ENCODE results near the gene SP3. TPM values are rescaled to one million over a fixed set of nuclear protein-coding genes. Genes with fewer than 3 reads are reported as not detected.

SP3 gene
- total RNA-seq, 4 donors from 2014 or later = 91.6 to 135 (median 131) TPM

- TF ChIP-seq CTCF (IDR thresholded peaks at IDR 0.05; ENCODE audit: low read depth) = no peak
These were observed 21.4 kb downstream of the SP3 start for GRCh38 chr2:173943738-173944137.

GRCh38 chr2:173942861-173943523 is 22.2 kb downstream of the SP3 start:
- TF ChIP-seq CTCF (IDR thresholded peaks at IDR 0.05; ENCODE audit: low read depth) = no peak

- TF ChIP-seq CTCF (IDR thresholded peaks at IDR 0.05; ENCODE audit: low read depth) = no peak
These were observed 23.6 kb downstream of the SP3 start for GRCh38 chr2:173941567-173941966.

GRCh38 chr2:173940208-173941020 is 24.8 kb downstream of the SP3 start:
- no peak for TF ChIP-seq CTCF (IDR thresholded peaks at IDR 0.05; ENCODE audit: low read depth)

- no peak for TF ChIP-seq CTCF (IDR thresholded peaks at IDR 0.05; ENCODE audit: low read depth)
These were observed 26.3 kb downstream of the SP3 start for GRCh38 chr2:173938700-173939384.

GRCh38 chr2:173935305-173935704 is 29.9 kb downstream of the SP3 start:
- TF ChIP-seq CTCF (IDR thresholded peaks at IDR 0.05; ENCODE audit: low read depth) = no peak

- no peak for TF ChIP-seq CTCF (IDR thresholded peaks at IDR 0.05; ENCODE audit: low read depth)
These were observed 30.3 kb downstream of the SP3 start for GRCh38 chr2:173934895-173935294.

Measured in subcutaneous adipose tissue (tissue), 4 donors.